Psoas muscle (tissue), 8 donors: Measurements from ENCODE around the gene CETN3. TPM values are rescaled to one million over a fixed set of nuclear protein-coding genes. Genes with fewer than 3 reads are reported as not detected.

ENCODE experiments used
- ATAC-seq, 4 donors: fragments of 200-7000 bp; cut with Tn5 transposase; one replicate each; pipeline ENCODE4 v1.9.1; 2020; ENCODE audit warnings: moderate library complexity in 3 of 4, mild to moderate bottlenecking in 2 of 4
- DNase-seq, 2 donors: peaks; one replicate each; pipeline ENCODE4 v3.0.0-alpha.2; 2020
- H3K27ac ChIP-seq: fragments of 200-600 bp; one replicate; pipeline ENCODE4 v1.8.0; 2022
- H3K27me3 ChIP-seq, 3 donors: fragments of 200-600 bp in 1 of 3; one replicate each; pipeline versions ENCODE4 v1.6.1 to v1.8.0; 2013 to 2022; ENCODE audit warnings: low read length in 2 of 3, mild to moderate bottlenecking in 2 of 3, moderate library complexity in 1 of 3; ENCODE audit not compliant: insufficient read depth in 3 of 3
- H3K36me3 ChIP-seq, 2 donors: fragments of 200-600 bp in 1 of 2; one replicate each; pipeline versions ENCODE4 v1.6.1 to v1.8.0; 2013 to 2022; ENCODE audit warnings: low read depth in 1 of 2, mild to moderate bottlenecking in 1 of 2, moderate library complexity in 1 of 2; ENCODE audit not compliant: insufficient read depth in 1 of 2
- H3K4me1 ChIP-seq: fragments of 200-600 bp; one replicate; pipeline ENCODE4 v1.8.0; 2022
- H3K4me3 ChIP-seq: fragments of 200-600 bp; one replicate; pipeline ENCODE4 v1.8.0; 2022; ENCODE audit warnings: mild to moderate bottlenecking
- H3K9me3 ChIP-seq: fragments of 200-600 bp; one replicate; pipeline ENCODE4 v1.8.0; 2022
- WGBS, 3 donors: extraction: QIAGEN DNeasy Blood & Tissue Kit; methylation state at CpG; one replicate each; pipeline versions ENCODE4 v1.1.6 to v1.1.7; 2013; 5-methylcytosine and 5-hydroxymethylcytosine counted together
- intact Hi-C, 2 donors: fragments of 100-400 bp; cut with DNase I; formaldehyde crosslinking; loops; one replicate each; pipeline versions ENCODE4 v1.11.0 to v1.14.2; 2022
- polyA plus RNA-seq, 3 donors: library from polyadenylated mRNA; stranded (reverse); fragments of 200-250 nt; gene quantifications; one replicate each; pipeline ENCODE4 v1.2.3, GENCODE V29; 2013
- total RNA-seq, 4 donors: library from RNA; stranded (reverse); fragmentation: NEBNext Ultra II Directional in 2 of 4; extraction: Animal tissue kit (Norgen Biotek cat#: 25700) in 2 of 4; gene quantifications; one replicate each; pipeline versions ENCODE4 v1.2.1 to v1.2.4, GENCODE V29; 2021 to 2023
- TF ChIP-seq, protein P1 (sequence below): fragments of 200-600 bp; IDR thresholded peaks from one replicate; pipeline ENCODE4 v1.8.0; 2022; ENCODE audit warnings: antibody characterized with exemption
- donor health status: healthy with polysubstance abuse.
- donor health status: DM: no; HTN: no; CAD: no; lungs with moderate emphysema.
- donor health status: Bipolar disorder and iron deficiency.
- donor health status: healthy.
- donor health status: DM: yes; HTN: yes; CAD: no.
- donor health status: DM: no; HTN: no; CAD: no.
- donor health status: DM: no; HTN: no; CAD: no.
- donor health status: DM: yes; HTN: yes; CAD: no.

CETN3 gene
- total and polyA plus RNA-seq, 7 donors = 6.2 to 11.2 (median 10.7) TPM

- DNase-seq = no peak
- Histone ChIP-seq H3K27me3 (peaks cover 0 to 1% (median 0%) of the 10 kb centered on the region in 3 donors), H3K4me1 (no peaks in the 10 kb centered on the region), H3K9me3 (no peaks in the 10 kb centered on the region), H3K36me3 (no peaks in the 10 kb centered on the region), H3K27ac (no peak overlapping the region), H3K4me3 (no peak overlapping the region)
- TF ChIP-seq, protein P1, sequence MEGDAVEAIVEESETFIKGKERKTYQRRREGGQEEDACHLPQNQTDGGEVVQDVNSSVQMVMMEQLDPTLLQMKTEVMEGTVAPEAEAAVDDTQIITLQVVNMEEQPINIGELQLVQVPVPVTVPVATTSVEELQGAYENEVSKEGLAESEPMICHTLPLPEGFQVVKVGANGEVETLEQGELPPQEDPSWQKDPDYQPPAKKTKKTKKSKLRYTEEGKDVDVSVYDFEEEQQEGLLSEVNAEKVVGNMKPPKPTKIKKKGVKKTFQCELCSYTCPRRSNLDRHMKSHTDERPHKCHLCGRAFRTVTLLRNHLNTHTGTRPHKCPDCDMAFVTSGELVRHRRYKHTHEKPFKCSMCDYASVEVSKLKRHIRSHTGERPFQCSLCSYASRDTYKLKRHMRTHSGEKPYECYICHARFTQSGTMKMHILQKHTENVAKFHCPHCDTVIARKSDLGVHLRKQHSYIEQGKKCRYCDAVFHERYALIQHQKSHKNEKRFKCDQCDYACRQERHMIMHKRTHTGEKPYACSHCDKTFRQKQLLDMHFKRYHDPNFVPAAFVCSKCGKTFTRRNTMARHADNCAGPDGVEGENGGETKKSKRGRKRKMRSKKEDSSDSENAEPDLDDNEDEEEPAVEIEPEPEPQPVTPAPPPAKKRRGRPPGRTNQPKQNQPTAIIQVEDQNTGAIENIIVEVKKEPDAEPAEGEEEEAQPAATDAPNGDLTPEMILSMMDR = no peak
- ATAC-seq = no peak
- intact Hi-C loops = no loop called here
- WGBS, 3 donors = 72 to 82% (median 78%) methylated on average over 1 of the region's 1 CpG
These were observed 41.7 kb downstream of the CETN3 start for GRCh38 chr5:90367879-90368278.

- Histone ChIP-seq H3K9me3 (no peaks in the 10 kb centered on the region), H3K27ac (no peak overlapping the region), H3K4me1 (no peaks in the 10 kb centered on the region), H3K4me3 (no peak overlapping the region), H3K27me3 (no peaks in the 10 kb centered on the region), H3K36me3 (no peaks in the 10 kb centered on the region)
- intact Hi-C loops = no loop called here
- WGBS, 3 donors = 42 to 46% (median 44%) methylated on average over 3 of the region's 3 CpGs
- TF ChIP-seq, protein P1 = no peak
- no peak for ATAC-seq
- DNase-seq = no peak
These were observed 42.6 kb downstream of the CETN3 start for GRCh38 chr5:90366948-90367347.

GRCh38 chr5:90365328-90365727 lies 44.2 kb downstream of the CETN3 start:
- TF ChIP-seq, protein P1 = no peak
- Histone ChIP-seq H3K27me3 (no peaks in the 10 kb centered on the region), H3K36me3 (no peaks in the 10 kb centered on the region), H3K4me3 (no peak overlapping the region), H3K9me3 (no peaks in the 10 kb centered on the region), H3K4me1 (no peaks in the 10 kb centered on the region), H3K27ac (no peak overlapping the region)
- ATAC-seq (no peak), DNase-seq (no peak)
- intact Hi-C loops = no loop called here

DNA sequence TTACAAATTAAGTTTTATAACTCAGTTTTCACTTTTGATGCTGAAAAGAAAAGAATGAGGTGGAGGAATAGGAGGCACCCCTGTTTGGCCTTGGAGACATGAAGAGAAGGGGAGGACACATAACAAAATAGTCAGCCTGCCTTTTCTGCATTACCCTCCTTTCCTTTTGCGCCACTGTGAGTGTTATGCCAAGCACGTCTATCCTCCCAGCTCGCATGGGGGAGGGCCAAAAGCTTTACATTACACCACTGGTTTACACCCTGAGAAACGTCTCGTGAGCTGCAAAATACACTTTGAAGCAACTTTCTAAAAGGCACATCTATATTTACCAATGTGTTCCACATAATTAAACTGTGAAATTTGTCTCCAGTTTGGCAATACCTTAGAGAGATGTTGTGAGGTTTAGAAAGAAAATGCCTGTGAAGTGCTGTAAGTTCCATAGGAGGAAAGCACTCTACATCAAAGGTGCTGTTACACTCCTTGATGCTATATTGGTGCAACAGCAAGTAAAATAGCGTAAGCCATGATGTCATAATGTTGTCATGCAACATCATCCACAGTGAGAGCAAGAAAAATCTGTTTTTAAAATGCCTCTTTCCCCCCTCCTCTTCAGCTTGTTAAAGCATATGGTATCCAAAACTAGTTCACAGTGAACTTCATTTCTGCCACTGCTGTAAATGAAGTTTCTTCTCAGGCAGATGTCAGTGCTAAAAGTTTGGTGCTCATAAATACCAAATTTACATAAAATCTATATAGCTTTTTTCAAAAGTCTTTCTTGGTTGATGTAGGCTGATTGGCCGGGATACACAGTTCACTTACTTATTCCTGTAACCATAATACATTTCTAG lies 50.3 kb downstream of the CETN3 start:
- Histone ChIP-seq H3K27me3 (no peaks in the 10 kb centered on the region), H3K9me3 (no peaks in the 10 kb centered on the region), H3K4me3 (no peak overlapping the region), H3K4me1 (no peaks in the 10 kb centered on the region), H3K36me3 (no peaks in the 10 kb centered on the region), H3K27ac (no peak overlapping the region)
- DNase-seq (no peak), ATAC-seq (no peak)
- 67 to 74% (median 69%) methylated on average over 7 of the region's 7 CpGs for WGBS, 3 donors
- intact Hi-C loops = no loop called here
- TF ChIP-seq, protein P1 = no peak

DNA sequence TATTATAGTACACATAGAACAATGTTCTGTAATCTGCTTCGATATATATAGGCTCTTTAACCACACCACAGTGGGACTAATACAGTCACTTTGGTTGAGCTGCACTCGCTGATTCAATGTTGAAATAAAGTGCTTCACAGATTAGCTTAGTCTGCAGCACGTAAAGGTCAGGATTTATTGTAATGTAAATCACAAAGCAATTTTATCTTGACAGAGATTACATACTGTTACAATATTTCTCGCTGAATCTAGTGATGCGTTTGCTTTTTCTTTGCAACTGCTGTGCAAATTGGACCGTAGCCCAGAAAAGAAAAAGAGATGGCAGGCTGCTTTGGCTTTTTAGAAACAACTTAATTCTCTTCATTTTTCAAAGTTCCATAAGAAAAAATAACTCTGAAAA lies 52.9 kb downstream of the CETN3 start:
- Histone ChIP-seq H3K36me3 (no peaks in the 10 kb centered on the region), H3K9me3 (no peaks in the 10 kb centered on the region)

More for the DNA sequence above, 52.9 kb downstream of the CETN3 start:
- WGBS, 3 donors = 30 to 46% (median 34%) methylated on average over 6 of the region's 6 CpGs
- H3K4me1 ChIP-seq = no peaks in the 10 kb centered on the region
- ATAC-seq (no peak), DNase-seq (no peak)
- H3K27me3 ChIP-seq = no peaks in the 10 kb centered on the region
- TF ChIP-seq, protein P1 = no peak
- no peak overlapping the region for H3K27ac ChIP-seq
- no peak overlapping the region for H3K4me3 ChIP-seq
- intact Hi-C loops = no loop called here
